ENCODE data around the gene MRPL16.
"Not testable (repeated sequence)": the region's sequence is repeated elsewhere in the genome, so short reads cannot be mapped to it uniquely, and the experiment has no call there.

MRPL16 gene

GRCh38 chr11:59829358-59829757, 18.8 kb upstream of the MRPL16 start:
- TF ChIP-seq, protein P1, sequence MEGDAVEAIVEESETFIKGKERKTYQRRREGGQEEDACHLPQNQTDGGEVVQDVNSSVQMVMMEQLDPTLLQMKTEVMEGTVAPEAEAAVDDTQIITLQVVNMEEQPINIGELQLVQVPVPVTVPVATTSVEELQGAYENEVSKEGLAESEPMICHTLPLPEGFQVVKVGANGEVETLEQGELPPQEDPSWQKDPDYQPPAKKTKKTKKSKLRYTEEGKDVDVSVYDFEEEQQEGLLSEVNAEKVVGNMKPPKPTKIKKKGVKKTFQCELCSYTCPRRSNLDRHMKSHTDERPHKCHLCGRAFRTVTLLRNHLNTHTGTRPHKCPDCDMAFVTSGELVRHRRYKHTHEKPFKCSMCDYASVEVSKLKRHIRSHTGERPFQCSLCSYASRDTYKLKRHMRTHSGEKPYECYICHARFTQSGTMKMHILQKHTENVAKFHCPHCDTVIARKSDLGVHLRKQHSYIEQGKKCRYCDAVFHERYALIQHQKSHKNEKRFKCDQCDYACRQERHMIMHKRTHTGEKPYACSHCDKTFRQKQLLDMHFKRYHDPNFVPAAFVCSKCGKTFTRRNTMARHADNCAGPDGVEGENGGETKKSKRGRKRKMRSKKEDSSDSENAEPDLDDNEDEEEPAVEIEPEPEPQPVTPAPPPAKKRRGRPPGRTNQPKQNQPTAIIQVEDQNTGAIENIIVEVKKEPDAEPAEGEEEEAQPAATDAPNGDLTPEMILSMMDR (conservative IDR thresholded peaks at IDR 0.05; ENCODE audit: low read length), result no peak
- no peak for DNase-seq (ENCODE audit: low read depth)
- H3K4me3 ChIP-seq (ENCODE audit: low read length), result no peak overlapping the region

- TF ChIP-seq, protein P1 (conservative IDR thresholded peaks at IDR 0.05; ENCODE audit: low read length), result peak; percentile 68
- H3K4me3 ChIP-seq (ENCODE audit: low read length), result no peak overlapping the region
- DNase-seq (ENCODE audit: low read depth), result peak; percentile 67
These were observed 12.5 kb upstream of the MRPL16 start for GRCh38 chr11:59822989-59823566.

GRCh38 chr11:59818572-59818971, 8.0 kb upstream of the MRPL16 start:
- no peak for DNase-seq (ENCODE audit: low read depth)
- no peak overlapping the region for H3K4me3 ChIP-seq (ENCODE audit: low read length)
- TF ChIP-seq, protein P1 (conservative IDR thresholded peaks at IDR 0.05; ENCODE audit: low read length), result no peak

DNA sequence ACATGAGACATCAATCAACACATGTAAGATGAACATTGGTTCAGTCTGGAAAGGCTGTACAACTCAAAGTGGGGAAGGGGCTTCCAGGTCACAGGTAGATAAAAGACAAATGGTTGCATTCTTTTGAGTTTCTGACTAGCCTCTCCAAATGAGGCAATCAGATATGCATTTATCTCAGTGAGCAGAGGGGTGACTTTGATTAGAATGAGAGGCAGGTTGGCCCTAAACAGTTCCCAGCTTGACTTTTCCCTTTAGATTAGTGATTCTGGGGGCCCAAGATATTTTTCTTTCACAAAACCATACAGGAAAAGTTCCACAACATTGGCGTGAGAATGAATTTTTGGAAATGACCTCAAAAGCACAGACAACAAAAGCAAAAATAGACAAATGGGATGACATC, 5.9 kb upstream of the MRPL16 start:
- not testable (repeated sequence) for DNase-seq (ENCODE audit: low read depth); H3K4me3 ChIP-seq (ENCODE audit: low read length)

- H3K4me3 ChIP-seq (ENCODE audit: low read length), result no peak overlapping the region
- DNase-seq (ENCODE audit: low read depth), result no peak
- TF ChIP-seq, protein P1 (conservative IDR thresholded peaks at IDR 0.05; ENCODE audit: low read length), result no peak
These were observed 5.2 kb upstream of the MRPL16 start for GRCh38 chr11:59815754-59816153.

DNA sequence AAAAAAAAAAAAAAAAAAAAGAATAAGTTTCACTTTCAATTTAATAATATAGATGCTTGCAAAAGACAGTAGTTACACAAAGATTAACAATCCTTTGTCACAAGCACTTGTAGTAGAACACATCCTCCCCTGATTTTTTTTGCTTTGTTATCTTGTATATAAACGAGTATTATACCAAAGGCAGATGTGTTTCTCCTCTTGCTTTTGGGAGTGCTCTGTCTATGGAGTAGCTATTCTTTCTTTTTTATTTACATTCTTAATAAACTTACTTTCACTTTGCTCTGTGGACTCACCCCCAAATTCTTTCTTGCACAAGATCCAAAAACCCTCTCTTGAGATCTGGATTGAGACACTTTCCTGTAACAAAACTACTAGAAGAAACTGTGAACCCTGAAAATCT, 3.4 kb upstream of the MRPL16 start:
- no peak overlapping the region for H3K4me3 ChIP-seq (ENCODE audit: low read length)
- no peak for DNase-seq (ENCODE audit: low read depth)
- TF ChIP-seq, protein P1 (conservative IDR thresholded peaks at IDR 0.05; ENCODE audit: low read length), result no peak

GRCh38 chr11:59813364-59813763, 2.8 kb upstream of the MRPL16 start:
- H3K4me3 ChIP-seq (ENCODE audit: low read length), result no peak overlapping the region
- TF ChIP-seq, protein P1 (conservative IDR thresholded peaks at IDR 0.05; ENCODE audit: low read length), result no peak
- DNase-seq (ENCODE audit: low read depth), result no peak

- H3K4me3 ChIP-seq (ENCODE audit: low read length), result no peak overlapping the region
- TF ChIP-seq, protein P1 (conservative IDR thresholded peaks at IDR 0.05; ENCODE audit: low read length), result no peak
- no peak for DNase-seq (ENCODE audit: low read depth)
These were observed 1.6 kb upstream of the MRPL16 start for GRCh38 chr11:59812220-59812619.
